SK-N-SH treated with all-trans-retinoic acid at 6 μM for 48 hours (cell line): ENCODE data around the gene LRMDA.

ENCODE experiments used
- ATAC-seq: fragments of 200-7000 bp; cut with Tn5 transposase; 3 replicates; pipeline ENCODE4 v1.9.1; 2020; ENCODE audit warnings: mild to moderate bottlenecking, moderate library complexity
- ARNTL ChIP-seq: fragments of 450-650 bp; formaldehyde crosslinking; IDR thresholded peaks from 2 replicates; pipeline ENCODE4 v1.5.0; 2020; ENCODE audit warnings: low read depth, mild to moderate bottlenecking, moderate library complexity, borderline replicate concordance
- BACH2 ChIP-seq: fragments of 250-450 bp; sonication (Bioruptor Pico); IDR thresholded peaks from 2 replicates; pipeline ENCODE4 v1.9.0; 2021; ENCODE audit warnings: mild to moderate bottlenecking, borderline replicate concordance
- CSDC2 ChIP-seq: fragments of 250-450 bp; sonication (Bioruptor Pico); IDR thresholded peaks from 2 replicates; pipeline ENCODE4 v1.5.0; 2020; ENCODE audit warnings: mild to moderate bottlenecking, moderate library complexity
- ESRRG ChIP-seq: fragments of 250-450 bp; sonication (Bioruptor Pico); IDR thresholded peaks from 2 replicates; pipeline ENCODE4 v1.6.1; 2021; ENCODE audit warnings: mild to moderate bottlenecking
- GLIS3 ChIP-seq: fragments of 250-450 bp; sonication (Bioruptor Pico); IDR thresholded peaks from 2 replicates; pipeline ENCODE4 v1.5.0; 2020; ENCODE audit warnings: mild to moderate bottlenecking, moderate library complexity
- ISL1 ChIP-seq: fragments of 250-450 bp; sonication (Bioruptor Pico); IDR thresholded peaks from 2 replicates; pipeline ENCODE4 v2.1.2; 2022; ENCODE audit warnings: mild to moderate bottlenecking, moderate library complexity
- OSR1 ChIP-seq: fragments of 250-450 bp; sonication (Bioruptor Pico); IDR thresholded peaks from 2 replicates; pipeline ENCODE4 v1.8.0; 2022; ENCODE audit warnings: moderate library complexity, mild to moderate bottlenecking, inconsistent platforms
- PPARA ChIP-seq: fragments of 250-450 bp; sonication (Bioruptor Pico); IDR thresholded peaks from 2 replicates; pipeline ENCODE4 v1.5.0; 2020; ENCODE audit warnings: mild to moderate bottlenecking, borderline replicate concordance
- RARB ChIP-seq: fragments of 250-450 bp; sonication (Bioruptor Pico); IDR thresholded peaks from 2 replicates; pipeline ENCODE4 v1.8.0; 2021; ENCODE audit warnings: mild to moderate bottlenecking, moderate library complexity
- SNAI2 ChIP-seq: fragments of 250-450 bp; sonication (Bioruptor Pico); IDR thresholded peaks from 2 replicates; pipeline ENCODE4 v1.5.0; 2020; ENCODE audit warnings: mild to moderate bottlenecking, moderate library complexity
- TCF4 ChIP-seq: fragments of 250-450 bp; sonication (Bioruptor Pico); IDR thresholded peaks from 2 replicates; pipeline ENCODE4 v1.8.0; 2021; ENCODE audit warnings: mild to moderate bottlenecking, moderate library complexity, borderline replicate concordance
- TOX ChIP-seq: fragments of 250-450 bp; sonication (Bioruptor Pico); IDR thresholded peaks from 2 replicates; pipeline ENCODE4 v1.8.0; 2021; ENCODE audit warnings: mild to moderate bottlenecking, moderate library complexity, borderline replicate concordance
- ZC3H10 ChIP-seq: fragments of 250-450 bp; sonication (Bioruptor Pico); IDR thresholded peaks from 2 replicates; pipeline ENCODE4 v1.5.1; 2021; ENCODE audit warnings: mild to moderate bottlenecking, moderate library complexity
- ZFP3 ChIP-seq: fragments of 250-450 bp; sonication (Bioruptor Pico); IDR thresholded peaks from 2 replicates; pipeline ENCODE4 v1.5.0; 2020; ENCODE audit warnings: mild to moderate bottlenecking, moderate library complexity
- ZFP30 ChIP-seq: fragments of 450-650 bp; formaldehyde crosslinking; IDR thresholded peaks from 2 replicates; pipeline ENCODE4 v1.5.0; 2022; ENCODE audit warnings: mild to moderate bottlenecking, moderate library complexity
- ZNF565 ChIP-seq: fragments of 450-650 bp; formaldehyde crosslinking; conservative IDR thresholded peaks from 2 replicates; pipeline ENCODE4 v1.5.0; 2020; ENCODE audit warnings: low read depth, mild to moderate bottlenecking, moderate library complexity
- ZNF70 ChIP-seq: fragments of 450-650 bp; formaldehyde crosslinking; IDR thresholded peaks from 2 replicates; pipeline ENCODE4 v1.5.0; 2020; ENCODE audit warnings: mild to moderate bottlenecking, moderate library complexity
- ZNF8 ChIP-seq: fragments of 450-650 bp; formaldehyde crosslinking; IDR thresholded peaks from 2 replicates; pipeline ENCODE4 v1.5.0; 2020; ENCODE audit warnings: mild to moderate bottlenecking, moderate library complexity
- TF ChIP-seq, protein P1 (sequence below): fragments of 250-450 bp; sonication (Bioruptor Pico); IDR thresholded peaks from 2 replicates; pipeline ENCODE4 v1.5.1; 2021; ENCODE audit warnings: mild to moderate bottlenecking, moderate library complexity
- TF ChIP-seq, protein P2 (sequence below): fragments of 250-450 bp; sonication (Bioruptor Pico); IDR thresholded peaks from 2 replicates; pipeline ENCODE4 v1.8.0; 2021; ENCODE audit warnings: low read depth, mild to moderate bottlenecking, moderate library complexity, borderline replicate concordance
- TF ChIP-seq, protein P3 (sequence below): fragments of 250-450 bp; sonication (Bioruptor Pico); IDR thresholded peaks from 2 replicates; pipeline ENCODE4 v1.5.1; 2020; ENCODE audit warnings: low read depth, mild to moderate bottlenecking, moderate library complexity

Gene LRMDA

GRCh38 chr10:76504823-76505222, 1073.4 kb downstream of the LRMDA start:
- no peak for ATAC-seq

DNA sequence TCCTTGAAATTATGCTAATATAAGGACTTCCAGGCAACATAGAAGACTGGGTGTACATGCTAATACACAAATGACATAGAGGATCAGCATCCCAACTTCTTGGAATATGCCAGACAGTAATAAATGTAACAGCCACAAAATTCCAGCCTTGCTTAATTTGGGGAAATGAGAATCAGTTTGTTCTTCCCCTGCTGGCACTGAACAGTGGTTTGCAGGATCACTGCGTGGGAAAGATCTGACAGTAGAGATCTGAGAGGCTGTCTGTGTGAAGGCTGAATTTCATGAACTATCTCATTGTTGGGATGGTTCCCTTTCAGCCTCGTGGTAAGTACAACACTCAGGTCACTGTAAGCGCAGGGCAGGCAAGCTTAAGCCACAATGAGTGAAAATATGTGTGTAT, 1078.0 kb downstream of the LRMDA start:
- no peak for ATAC-seq
- TF ChIP-seq BACH2 (no peak), ZFP3 (CRISPR knock-in tag) (no peak), ZNF70 (CRISPR knock-in tag) (no peak), ESRRG (no peak), RARB (CRISPR knock-in tag) (no peak), ISL1 (CRISPR knock-in tag) (no peak), ZFP30 (no peak)
- TF ChIP-seq, protein P1, sequence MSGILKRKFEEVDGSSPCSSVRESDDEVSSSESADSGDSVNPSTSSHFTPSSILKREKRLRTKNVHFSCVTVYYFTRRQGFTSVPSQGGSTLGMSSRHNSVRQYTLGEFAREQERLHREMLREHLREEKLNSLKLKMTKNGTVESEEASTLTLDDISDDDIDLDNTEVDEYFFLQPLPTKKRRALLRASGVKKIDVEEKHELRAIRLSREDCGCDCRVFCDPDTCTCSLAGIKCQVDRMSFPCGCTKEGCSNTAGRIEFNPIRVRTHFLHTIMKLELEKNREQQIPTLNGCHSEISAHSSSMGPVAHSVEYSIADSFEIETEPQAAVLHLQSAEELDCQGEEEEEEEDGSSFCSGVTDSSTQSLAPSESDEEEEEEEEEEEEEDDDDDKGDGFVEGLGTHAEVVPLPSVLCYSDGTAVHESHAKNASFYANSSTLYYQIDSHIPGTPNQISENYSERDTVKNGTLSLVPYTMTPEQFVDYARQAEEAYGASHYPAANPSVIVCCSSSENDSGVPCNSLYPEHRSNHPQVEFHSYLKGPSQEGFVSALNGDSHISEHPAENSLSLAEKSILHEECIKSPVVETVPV, result no peak

More at GRCh38 chr10:76504823-76505222, 1073.4 kb downstream of the LRMDA start:
- no peak for TF ChIP-seq PPARA (CRISPR knock-in tag)
- no peak for TF ChIP-seq ZC3H10 (CRISPR knock-in tag)
- TF ChIP-seq, protein P2, sequence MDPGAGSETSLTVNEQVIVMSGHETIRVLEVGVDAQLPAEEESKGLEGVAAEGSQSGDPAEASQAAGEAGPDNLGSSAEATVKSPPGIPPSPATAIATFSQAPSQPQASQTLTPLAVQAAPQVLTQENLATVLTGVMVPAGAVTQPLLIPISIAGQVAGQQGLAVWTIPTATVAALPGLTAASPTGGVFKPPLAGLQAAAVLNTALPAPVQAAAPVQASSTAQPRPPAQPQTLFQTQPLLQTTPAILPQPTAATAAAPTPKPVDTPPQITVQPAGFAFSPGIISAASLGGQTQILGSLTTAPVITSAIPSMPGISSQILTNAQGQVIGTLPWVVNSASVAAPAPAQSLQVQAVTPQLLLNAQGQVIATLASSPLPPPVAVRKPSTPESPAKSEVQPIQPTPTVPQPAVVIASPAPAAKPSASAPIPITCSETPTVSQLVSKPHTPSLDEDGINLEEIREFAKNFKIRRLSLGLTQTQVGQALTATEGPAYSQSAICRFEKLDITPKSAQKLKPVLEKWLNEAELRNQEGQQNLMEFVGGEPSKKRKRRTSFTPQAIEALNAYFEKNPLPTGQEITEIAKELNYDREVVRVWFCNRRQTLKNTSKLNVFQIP, result no peak
- TF ChIP-seq, protein P1, result no peak
- no peak for TF ChIP-seq ZNF8 (CRISPR knock-in tag)
- TF ChIP-seq ARNTL (CRISPR knock-in tag), result no peak
- TF ChIP-seq ZNF565 (CRISPR knock-in tag), result no peak
- no peak for TF ChIP-seq GLIS3 (CRISPR knock-in tag)
- no peak for TF ChIP-seq OSR1 (CRISPR knock-in tag)
- no peak for TF ChIP-seq TOX (CRISPR knock-in tag)
- TF ChIP-seq CSDC2 (CRISPR knock-in tag), result no peak
- no peak for TF ChIP-seq TCF4 (CRISPR knock-in tag)
- TF ChIP-seq, protein P3, sequence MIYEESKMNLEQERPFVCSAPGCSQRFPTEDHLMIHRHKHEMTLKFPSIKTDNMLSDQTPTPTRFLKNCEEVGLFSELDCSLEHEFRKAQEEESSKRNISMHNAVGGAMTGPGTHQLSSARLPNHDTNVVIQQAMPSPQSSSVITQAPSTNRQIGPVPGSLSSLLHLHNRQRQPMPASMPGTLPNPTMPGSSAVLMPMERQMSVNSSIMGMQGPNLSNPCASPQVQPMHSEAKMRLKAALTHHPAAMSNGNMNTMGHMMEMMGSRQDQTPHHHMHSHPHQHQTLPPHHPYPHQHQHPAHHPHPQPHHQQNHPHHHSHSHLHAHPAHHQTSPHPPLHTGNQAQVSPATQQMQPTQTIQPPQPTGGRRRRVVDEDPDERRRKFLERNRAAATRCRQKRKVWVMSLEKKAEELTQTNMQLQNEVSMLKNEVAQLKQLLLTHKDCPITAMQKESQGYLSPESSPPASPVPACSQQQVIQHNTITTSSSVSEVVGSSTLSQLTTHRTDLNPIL (CRISPR knock-in tag), result no peak
- TF ChIP-seq SNAI2 (CRISPR knock-in tag), result no peak
- TF ChIP-seq ZFP30, result no peak
- TF ChIP-seq BACH2, result no peak
- TF ChIP-seq ESRRG, result no peak

DNA sequence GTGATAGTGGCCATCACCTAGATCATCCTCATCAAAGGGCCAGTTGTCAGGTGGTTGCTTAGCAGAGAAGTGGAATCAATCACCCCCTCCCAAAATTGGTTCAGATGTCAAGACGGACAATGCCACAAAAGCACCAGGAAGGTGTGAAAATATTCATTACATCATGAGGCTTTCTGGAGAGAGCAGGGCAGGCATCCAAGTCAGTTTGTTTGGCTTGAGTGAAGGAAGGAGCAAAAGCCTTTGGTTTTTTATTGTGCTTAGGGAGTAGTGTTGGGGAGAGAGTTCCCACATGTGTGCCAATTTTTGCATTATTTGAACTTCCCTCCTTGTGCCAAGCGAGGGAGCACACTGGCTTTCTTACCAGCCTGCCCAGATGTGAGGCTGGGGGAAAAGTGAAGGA, 1082.9 kb downstream of the LRMDA start:
- no peak for ATAC-seq
- TF ChIP-seq ZFP30, result no peak
- no peak for TF ChIP-seq ZNF565 (CRISPR knock-in tag)
- TF ChIP-seq CSDC2 (CRISPR knock-in tag), result no peak
- TF ChIP-seq, protein P2, result no peak
- TF ChIP-seq, protein P1, result no peak

DNA sequence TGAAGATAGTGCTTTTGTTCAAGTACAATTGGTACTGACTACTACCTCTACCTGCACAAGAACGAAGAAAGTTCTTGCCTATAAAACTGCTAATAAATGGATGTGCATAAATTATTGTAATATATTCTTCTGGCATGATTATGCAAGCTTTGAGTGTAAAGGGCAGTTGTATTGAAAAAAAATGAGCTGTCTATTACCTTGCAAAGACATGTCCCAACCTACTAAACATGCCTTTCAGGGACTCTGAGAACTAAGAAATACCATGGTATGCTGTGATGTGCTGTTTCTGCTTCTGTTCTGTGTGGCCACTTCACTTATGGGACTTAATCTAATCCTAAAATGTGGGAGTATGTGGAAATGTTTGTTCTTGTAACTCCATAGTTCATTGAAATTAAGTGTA, 1083.4 kb downstream of the LRMDA start:
- no peak for ATAC-seq
- TF ChIP-seq TCF4 (CRISPR knock-in tag) (no peak), ARNTL (CRISPR knock-in tag) (no peak), ESRRG (no peak)
- TF ChIP-seq, protein P3 (CRISPR knock-in tag), result no peak
